Effector CD4-positive, alpha-beta T cell (primary cell): Measurements from ENCODE around the gene UBE3D.
"Not testable (repeated sequence)": the region's sequence is repeated elsewhere in the genome, so short reads cannot be mapped to it uniquely, and the experiment has no call there.

ENCODE experiments used
- DNase-seq: peaks from one replicate; pipeline ENCODE4 v3.0.0-alpha.2; 2020

The UBE3D gene

GRCh38 chr6:82971877-82972460 lies 93.7 kb downstream of the UBE3D start:
- no peak for DNase-seq

- no peak for DNase-seq
Measured at GRCh38 chr6:82970839-82971238, 94.8 kb downstream of the UBE3D start.

GRCh38 chr6:82968708-82969107 lies 96.9 kb downstream of the UBE3D start:
- DNase-seq, result no peak

- no peak for DNase-seq
Measured at GRCh38 chr6:82963191-82963925, 102.3 kb downstream of the UBE3D start.

GRCh38 chr6:82959385-82959941 lies 106.2 kb downstream of the UBE3D start:
- DNase-seq, result no peak

GRCh38 chr6:82958551-82958950 lies 107.1 kb downstream of the UBE3D start:
- no peak for DNase-seq

- DNase-seq, result no peak
Measured at GRCh38 chr6:82957868-82958245, 107.8 kb downstream of the UBE3D start.

- no peak for DNase-seq
Measured at GRCh38 chr6:82957171-82957867, 108.3 kb downstream of the UBE3D start.

GRCh38 chr6:82955841-82956240 lies 109.8 kb downstream of the UBE3D start:
- DNase-seq, result no peak

GRCh38 chr6:82954937-82955577 lies 110.6 kb downstream of the UBE3D start:
- DNase-seq, result no peak

GRCh38 chr6:82954356-82954755 lies 111.3 kb downstream of the UBE3D start:
- no peak for DNase-seq

- no peak for DNase-seq
Measured at GRCh38 chr6:82953871-82954270, 111.8 kb downstream of the UBE3D start.

- no peak for DNase-seq
Measured at GRCh38 chr6:82951935-82952334, 113.7 kb downstream of the UBE3D start.

- DNase-seq, result no peak
Measured at GRCh38 chr6:82951389-82951788, 114.3 kb downstream of the UBE3D start.

GRCh38 chr6:82930915-82931314 lies 134.7 kb downstream of the UBE3D start:
- DNase-seq, result not testable (repeated sequence)

GRCh38 chr6:82924799-82925535 lies 140.7 kb downstream of the UBE3D start:
- no peak for DNase-seq

- DNase-seq, result no peak
Measured at GRCh38 chr6:82921258-82921657, 144.4 kb downstream of the UBE3D start.

- DNase-seq, result no peak
Measured at GRCh38 chr6:82917346-82918064, 148.1 kb downstream of the UBE3D start.

GRCh38 chr6:82915666-82916065 lies 150.0 kb downstream of the UBE3D start:
- no peak for DNase-seq

- no peak for DNase-seq
Measured at GRCh38 chr6:82914511-82914910, 151.1 kb downstream of the UBE3D start.

- DNase-seq, result no peak
Measured at GRCh38 chr6:82910820-82911219, 154.8 kb downstream of the UBE3D start.

GRCh38 chr6:82910395-82910794 lies 155.2 kb downstream of the UBE3D start:
- DNase-seq, result no peak
